Measurements from ENCODE around the gene PCDHB12.
A peak's percentile ranks its signal among the peaks of the same experiment; 100 is the strongest.
"Not testable (repeated sequence)": the region's sequence is repeated elsewhere in the genome, so short reads cannot be mapped to it uniquely, and the experiment has no call there.

The PCDHB12 gene

GRCh38 chr5:141208478-141208877 is at the start of gene PCDHB12:
Gene PCDHB12, plus strand, starts transcription at chr5:141208719. Its CDS starts 189 bp downstream, at chr5:141208908.
- no peak for DNase-seq

- no peak for DNase-seq
Measured at GRCh38 chr5:141172381-141173204, 35.9 kb upstream of the PCDHB12 start, which contains the start of gene PCDHB7. Gene PCDHB7, plus strand, starts transcription at chr5:141172644. Its CDS starts 192 bp downstream, at chr5:141172836.

GRCh38 chr5:141174291-141175104 is 34.0 kb upstream of the PCDHB12 start:
- not testable (repeated sequence) for DNase-seq

GRCh38 chr5:141175933-141176332 is 32.6 kb upstream of the PCDHB12 start:
- DNase-seq = no peak

- not testable (repeated sequence) for DNase-seq
Measured at GRCh38 chr5:141177577-141178191, 30.8 kb upstream of the PCDHB12 start, which contains the start of gene PCDHB8. Gene PCDHB8, plus strand, starts transcription at chr5:141177790. Its CDS starts 245 bp downstream, at chr5:141178035.

GRCh38 chr5:141179371-141179770 is 29.1 kb upstream of the PCDHB12 start:
- DNase-seq = not testable (repeated sequence)

- not testable (repeated sequence) for DNase-seq
Measured at GRCh38 chr5:141179876-141180275, 28.6 kb upstream of the PCDHB12 start.

- no peak for DNase-seq
Measured at GRCh38 chr5:141180313-141180712, 28.2 kb upstream of the PCDHB12 start.

- no peak for DNase-seq
Measured at GRCh38 chr5:141182248-141182647, 26.3 kb upstream of the PCDHB12 start, which contains the start of gene PCDHB16. Gene PCDHB16, plus strand, starts transcription at chr5:141182387. Its CDS starts 173 bp downstream, at chr5:141182560.

- DNase-seq = not testable (repeated sequence)
Measured at GRCh38 chr5:141184117-141184855, 24.2 kb upstream of the PCDHB12 start.

GRCh38 chr5:141186897-141187512 is 21.5 kb upstream of the PCDHB12 start, which contains the start of gene PCDHB9:
Gene PCDHB9, plus strand, starts transcription at chr5:141187161. Its CDS starts 158 bp downstream, at chr5:141187319.
- DNase-seq = peak; percentile 69

GRCh38 chr5:141188682-141189081 is 19.8 kb upstream of the PCDHB12 start:
- DNase-seq = not testable (repeated sequence)

- DNase-seq = not testable (repeated sequence)
Measured at GRCh38 chr5:141189131-141189530, 19.4 kb upstream of the PCDHB12 start.

- DNase-seq = no peak
Measured at GRCh38 chr5:141192110-141192725, 16.3 kb upstream of the PCDHB12 start, which contains the start of gene PCDHB10. Gene PCDHB10, plus strand, starts transcription at chr5:141192353. Its CDS starts 200 bp downstream, at chr5:141192553.

- not testable (repeated sequence) for DNase-seq
Measured at GRCh38 chr5:141194332-141194731, 14.2 kb upstream of the PCDHB12 start.

GRCh38 chr5:141196363-141196762 is 12.2 kb upstream of the PCDHB12 start:
- no peak for DNase-seq

GRCh38 chr5:141199359-141200235 is 8.9 kb upstream of the PCDHB12 start, which contains the start of gene PCDHB11:
Gene PCDHB11, plus strand, starts transcription at chr5:141199627. Its CDS starts 148 bp downstream, at chr5:141199775.
- DNase-seq = no peak

- not testable (repeated sequence) for DNase-seq
Measured at GRCh38 chr5:141201126-141201525, 7.4 kb upstream of the PCDHB12 start.

GRCh38 chr5:141201646-141202045 is 6.9 kb upstream of the PCDHB12 start:
- DNase-seq = not testable (repeated sequence)

- not testable (repeated sequence) for DNase-seq
Measured at GRCh38 chr5:141210281-141210680, 1.8 kb downstream of the PCDHB12 start.
